Gastrocnemius medialis (tissue), 4 donors: Measurements from ENCODE around the gene SRP19. TPM values are rescaled to one million over a fixed set of nuclear protein-coding genes. Genes with fewer than 3 reads are reported as not detected.

Source experiments
- ATAC-seq, 2 donors: fragments of 150-250 bp; one replicate each; pipeline ENCODE4 v1.9.1; 2016
- DNase-seq, 2 donors: peaks; one replicate each; pipeline ENCODE4 v3.0.0-alpha.2; 2019
- H3K27ac ChIP-seq, 4 donors: fragments of 200-600 bp; sonication (generic); 1 replicate in 1 of 4; 2 replicates in 3 of 4; pipeline ENCODE4 v1.5.1; 2016 to 2018; ENCODE audit warnings: mild to moderate bottlenecking in 2 of 4, moderate library complexity in 1 of 4
- H3K27me3 ChIP-seq, 3 donors: fragments of 200-600 bp; sonication (generic) in 2 of 3; 1 replicate in 1 of 3; 2 replicates in 2 of 3; pipeline versions ENCODE4 v1.5.1 to v1.6.0; 2016 to 2019; ENCODE audit warnings: mild to moderate bottlenecking in 1 of 3, moderate library complexity in 1 of 3
- H3K36me3 ChIP-seq, 2 donors: fragments of 200-600 bp; sonication (generic) in 1 of 2; one replicate each; pipeline ENCODE4 v1.5.1; 2017 to 2018
- H3K4me1 ChIP-seq, 2 donors: fragments of 200-600 bp; sonication (generic) in 1 of 2; one replicate each; pipeline ENCODE4 v1.5.1; 2016 to 2017; ENCODE audit warnings: mild to moderate bottlenecking in 2 of 2
- H3K4me3 ChIP-seq, 4 donors: fragments of 200-600 bp; sonication (generic) in 3 of 4; 1 replicate in 1 of 4; 2 replicates in 3 of 4; pipeline ENCODE4 v1.5.1; 2016 to 2019; ENCODE audit warnings: mild to moderate bottlenecking in 2 of 4
- H3K9me3 ChIP-seq, 3 donors: fragments of 200-600 bp; sonication (generic) in 2 of 3; 1 replicate in 1 of 3; 2 replicates in 2 of 3; pipeline ENCODE4 v1.5.1; 2016 to 2019
- POLR2A ChIP-seq, 2 donors: fragments of 450-650 bp; IDR thresholded peaks; one replicate each; pipeline ENCODE4 v1.6.1; 2017; ENCODE audit warnings: antibody characterized with exemption in 2 of 2, mild to moderate bottlenecking in 2 of 2, moderate library complexity in 2 of 2
- in situ Hi-C, 4 donors: fragments of 200-750 bp; cut with MboI; loops; one replicate each; pipeline versions ENCODE4 v1.15.0 to v1.8.0; 2017; ENCODE audit warnings: low sequenced_read_pairs in 4 of 4
- intact Hi-C: fragments of 100-400 bp; cut with DNase I; formaldehyde crosslinking; loops from one replicate; pipeline ENCODE4 v1.15.1; 2023; ENCODE audit warnings: low total_unique reads
- total RNA-seq, 4 donors: library from RNA; depleted of rRNA; stranded (reverse); fragments of >200 nt; gene quantifications; one replicate each; pipeline versions ENCODE4 v1.1.0 to v1.2.3, GENCODE V29; 2016
- TF ChIP-seq, protein P1 (sequence below), 5 experiments: fragments of 450-650 bp in 3 of 5; fragments of 200-600 bp in 2 of 5; sonication (generic) in 2 of 5; IDR thresholded peaks in 4 of 5; conservative IDR thresholded peaks in 1 of 5; 1 replicate in 4 of 5; 2 replicates in 1 of 5; pipeline ENCODE4 v1.5.1; 2016 to 2019; ENCODE audit warnings: antibody characterized with exemption in 5 of 5, mild to moderate bottlenecking in 3 of 5, moderate library complexity in 3 of 5

SRP19 gene
- total RNA-seq, 4 donors from 2014 or later: 40.4 to 63.8 (median 55.0) TPM

- Histone ChIP-seq H3K27ac (peak overlapping the region; percentile 84 to 90 (median 86)), H3K27me3 (no peaks in the 10 kb centered on the region), H3K4me3 (peak overlapping the region; percentile 71 to 99 (median 89)), H3K36me3 (peaks cover 0 to 30% of the 10 kb centered on the region in 2 donors), H3K4me1 (peaks cover 20 to 25% of the 10 kb centered on the region in 2 donors), H3K9me3 (no peaks in the 10 kb centered on the region)
- intact Hi-C loops: loop anchor here (5.0 to 10.0 kb wide), 2 partner anchors 155 to 653 kb away; partner anchors contain the start of gene YTHDC2
- DNase-seq: no peak
- TF ChIP-seq, protein P1, sequence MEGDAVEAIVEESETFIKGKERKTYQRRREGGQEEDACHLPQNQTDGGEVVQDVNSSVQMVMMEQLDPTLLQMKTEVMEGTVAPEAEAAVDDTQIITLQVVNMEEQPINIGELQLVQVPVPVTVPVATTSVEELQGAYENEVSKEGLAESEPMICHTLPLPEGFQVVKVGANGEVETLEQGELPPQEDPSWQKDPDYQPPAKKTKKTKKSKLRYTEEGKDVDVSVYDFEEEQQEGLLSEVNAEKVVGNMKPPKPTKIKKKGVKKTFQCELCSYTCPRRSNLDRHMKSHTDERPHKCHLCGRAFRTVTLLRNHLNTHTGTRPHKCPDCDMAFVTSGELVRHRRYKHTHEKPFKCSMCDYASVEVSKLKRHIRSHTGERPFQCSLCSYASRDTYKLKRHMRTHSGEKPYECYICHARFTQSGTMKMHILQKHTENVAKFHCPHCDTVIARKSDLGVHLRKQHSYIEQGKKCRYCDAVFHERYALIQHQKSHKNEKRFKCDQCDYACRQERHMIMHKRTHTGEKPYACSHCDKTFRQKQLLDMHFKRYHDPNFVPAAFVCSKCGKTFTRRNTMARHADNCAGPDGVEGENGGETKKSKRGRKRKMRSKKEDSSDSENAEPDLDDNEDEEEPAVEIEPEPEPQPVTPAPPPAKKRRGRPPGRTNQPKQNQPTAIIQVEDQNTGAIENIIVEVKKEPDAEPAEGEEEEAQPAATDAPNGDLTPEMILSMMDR (IDR thresholded peaks at IDR 0.05 in 4 of 5, conservative IDR thresholded peaks at IDR 0.05 in 1 of 5): no peak
- TF ChIP-seq POLR2A (IDR thresholded peaks at IDR 0.05): no peak
- in situ Hi-C loops: loop anchor here in 1 of 4 donors (10.0 kb wide), 1 partner anchor 53 kb away; no protein-coding TSS in a partner anchor
- ATAC-seq: no peak
Observed at GRCh38 chr5:112862085-112862484, 998 bp downstream of the SRP19 start.

- H3K4me3 ChIP-seq: no peak overlapping the region
- H3K27ac ChIP-seq: no peak overlapping the region
- peaks cover 20 to 25% of the 10 kb centered on the region in 2 donors for H3K4me1 ChIP-seq
- no peaks in the 10 kb centered on the region for H3K27me3 ChIP-seq
- DNase-seq (no peak), ATAC-seq (no peak)
- intact Hi-C loops: loop anchor here (5.0 to 10.0 kb wide), 2 partner anchors 156 to 651 kb away; partner anchors contain the start of gene YTHDC2
- H3K36me3 ChIP-seq: peaks cover 0 to 45% of the 10 kb centered on the region in 2 donors
- in situ Hi-C loops: loop anchor here in 1 of 4 donors (10.0 kb wide), 1 partner anchor 51 kb away; no protein-coding TSS in a partner anchor
- TF ChIP-seq, protein P1 (IDR thresholded peaks at IDR 0.05 in 4 of 5, conservative IDR thresholded peaks at IDR 0.05 in 1 of 5): no peak
- TF ChIP-seq POLR2A (IDR thresholded peaks at IDR 0.05): no peak
- H3K9me3 ChIP-seq: no peaks in the 10 kb centered on the region
Observed at GRCh38 chr5:112863549-112863948, 2.5 kb downstream of the SRP19 start.

DNA sequence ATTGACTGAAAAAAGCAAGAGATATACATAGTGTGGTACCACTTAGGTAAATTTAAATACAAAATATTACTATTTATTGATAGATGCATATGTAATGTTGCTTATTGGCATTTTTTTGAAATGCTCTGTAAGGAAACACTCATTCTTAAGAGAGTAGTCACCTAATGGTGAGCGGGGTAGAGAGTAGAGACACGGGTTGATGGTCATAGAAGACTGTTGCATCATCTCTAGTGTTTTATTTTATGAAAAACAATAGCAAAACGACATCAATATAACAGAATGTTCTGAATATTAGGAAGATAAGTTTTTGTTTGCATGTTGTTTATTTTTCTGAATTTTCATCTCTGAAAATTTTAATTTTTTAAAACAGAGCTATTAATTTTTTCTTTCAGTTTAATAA is 4.0 kb downstream of the SRP19 start:
- ATAC-seq: no peak
- Histone ChIP-seq H3K27me3 (no peaks in the 10 kb centered on the region), H3K27ac (no peak overlapping the region), H3K36me3 (peaks cover 0 to 58% of the 10 kb centered on the region in 2 donors), H3K4me1 (peaks cover 20 to 24% of the 10 kb centered on the region in 2 donors), H3K4me3 (no peak overlapping the region), H3K9me3 (no peaks in the 10 kb centered on the region)
- no peak for TF ChIP-seq POLR2A (IDR thresholded peaks at IDR 0.05)
- TF ChIP-seq, protein P1 (IDR thresholded peaks at IDR 0.05 in 4 of 5, conservative IDR thresholded peaks at IDR 0.05 in 1 of 5): no peak
- intact Hi-C loops (loop anchor here (10.0 kb wide), 1 partner anchor 650 kb away; the partner anchor contains the start of gene YTHDC2), in situ Hi-C loops (loop anchor here in 1 of 4 donors (10.0 kb wide), 1 partner anchor 50 kb away; no protein-coding TSS in a partner anchor)
- DNase-seq: no peak

DNA sequence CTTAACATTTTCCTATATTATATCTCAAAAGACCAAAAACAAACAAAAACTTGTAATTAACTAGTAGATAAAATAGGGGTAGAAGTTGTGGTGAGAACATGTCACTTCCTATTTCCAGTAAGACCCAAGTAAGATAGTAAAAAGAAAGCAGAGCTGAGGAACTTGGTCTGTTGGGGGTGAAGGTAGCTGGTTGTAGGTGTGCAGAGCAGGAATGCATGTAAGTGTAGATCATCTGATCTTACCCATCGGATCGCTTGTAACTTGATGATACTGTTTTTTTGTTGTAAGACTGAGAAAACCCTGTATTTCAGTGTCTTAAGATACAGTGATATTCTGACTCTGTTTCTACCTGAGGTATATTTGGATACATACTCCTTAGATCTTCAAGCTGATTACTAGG is 5.7 kb downstream of the SRP19 start:
- H3K9me3 ChIP-seq: no peaks in the 10 kb centered on the region
- ATAC-seq (no peak), DNase-seq (no peak)
- in situ Hi-C loops (loop anchor here in 1 of 4 donors (10.0 kb wide), 1 partner anchor 48 kb away; no protein-coding TSS in a partner anchor), intact Hi-C loops (loop anchor here (10.0 kb wide), 1 partner anchor 648 kb away; the partner anchor contains the start of gene YTHDC2)
- no peak for TF ChIP-seq POLR2A (IDR thresholded peaks at IDR 0.05)
- TF ChIP-seq, protein P1 (IDR thresholded peaks at IDR 0.05 in 4 of 5, conservative IDR thresholded peaks at IDR 0.05 in 1 of 5): no peak
- no peak overlapping the region for H3K4me3 ChIP-seq
- H3K4me1 ChIP-seq: peaks cover 17 to 20% of the 10 kb centered on the region in 2 donors
- H3K27me3 ChIP-seq: no peaks in the 10 kb centered on the region
- H3K27ac ChIP-seq: no peak overlapping the region
- peaks cover 0 to 66% of the 10 kb centered on the region in 2 donors for H3K36me3 ChIP-seq
